Ascending aorta (tissue), 2 donors: ENCODE data around the gene DAPK3. TPM values are rescaled to one million over a fixed set of nuclear protein-coding genes. Genes with fewer than 3 reads are reported as not detected.

Source experiments
- DNase-seq, 2 donors: peaks; one replicate each; pipeline ENCODE4 v3.0.0-alpha.2; 2019; ENCODE audit warnings: low spot score in 2 of 2
- H3K27ac ChIP-seq, 2 donors: fragments of 200-600 bp; sonication (generic); one replicate each; pipeline ENCODE4 v1.5.1; 2016 to 2017; ENCODE audit warnings: mild to moderate bottlenecking in 1 of 2
- H3K27me3 ChIP-seq: fragments of 200-600 bp; sonication (generic); one replicate; pipeline ENCODE4 v1.5.1; 2017
- H3K36me3 ChIP-seq, 2 donors: fragments of 200-600 bp; sonication (generic); one replicate each; pipeline ENCODE4 v1.5.1; 2016
- H3K4me1 ChIP-seq, 2 donors: fragments of 200-600 bp; sonication (generic); one replicate each; pipeline ENCODE4 v1.5.1; 2016 to 2017; ENCODE audit warnings: mild to moderate bottlenecking in 1 of 2
- H3K4me3 ChIP-seq, 2 donors: fragments of 200-600 bp; sonication (generic); one replicate each; pipeline ENCODE4 v1.5.1; 2016 to 2017; ENCODE audit warnings: mild to moderate bottlenecking in 1 of 2
- H3K9me3 ChIP-seq, 2 donors: fragments of 200-600 bp; sonication (generic); one replicate each; pipeline ENCODE4 v1.5.1; 2016
- intact Hi-C: fragments of 100-400 bp; cut with DNase I; formaldehyde crosslinking; loops from one replicate; pipeline ENCODE4 v1.15.1; 2023
- total RNA-seq: library from RNA; depleted of rRNA; stranded (reverse); fragments of >200 nt; gene quantifications from one replicate; pipeline ENCODE4 v1.1.0, GENCODE V29; 2016
- TF ChIP-seq, protein P1 (sequence below), 3 experiments: fragments of 200-600 bp in 2 of 3; fragments of 450-650 bp in 1 of 3; sonication (generic) in 2 of 3; IDR thresholded peaks; one replicate each; pipeline ENCODE4 v1.5.1; 2016 to 2019; ENCODE audit warnings: antibody characterized with exemption in 3 of 3, mild to moderate bottlenecking in 1 of 3, moderate library complexity in 1 of 3

DAPK3 gene
- total RNA-seq, 1 donor from 2014 or later = 135 TPM

DNA sequence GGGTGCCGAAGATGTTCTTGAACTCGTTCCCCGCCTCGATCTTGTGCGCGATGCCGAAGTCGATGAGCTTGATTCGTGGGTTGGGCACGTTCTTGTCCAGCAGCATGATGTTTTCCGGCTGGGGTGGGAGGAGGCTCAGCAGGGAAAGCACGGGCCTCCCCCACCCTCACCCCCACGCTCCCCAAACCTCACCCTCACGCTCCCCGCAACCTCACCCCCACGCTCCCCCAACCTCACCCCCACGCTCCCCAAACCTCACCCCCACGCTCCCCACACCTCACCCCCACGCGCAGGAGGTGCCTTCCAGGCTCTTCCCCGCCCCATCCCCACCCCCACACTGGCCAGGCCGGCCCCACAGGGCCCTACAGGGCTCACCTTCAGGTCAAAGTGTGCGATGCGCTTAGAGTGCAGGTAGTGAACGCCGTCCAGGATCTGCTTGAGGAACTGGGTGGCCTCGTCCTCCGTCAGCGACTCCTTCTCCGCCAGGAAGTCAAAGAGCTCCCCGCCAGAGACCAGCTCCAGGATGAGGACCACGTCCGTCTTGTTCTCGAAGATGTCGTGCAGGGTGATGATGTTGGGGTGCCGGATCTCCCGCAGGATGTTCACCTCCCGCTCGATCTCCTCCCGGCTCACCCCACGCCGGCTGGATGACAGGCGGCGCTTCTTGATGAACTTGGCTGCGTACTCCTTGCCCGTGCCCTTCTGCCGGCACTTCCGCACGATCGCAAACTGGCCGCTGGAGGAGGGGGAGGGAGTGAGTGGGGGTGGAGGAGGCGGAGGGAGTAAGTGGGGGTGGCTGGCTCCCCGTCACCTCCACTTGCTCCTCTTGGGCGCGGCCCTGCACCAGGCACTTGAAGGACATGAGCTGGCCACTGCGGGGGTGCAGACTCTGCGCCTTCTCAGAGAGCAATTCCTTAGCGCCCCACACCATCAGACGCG is 6.4 kb downstream of the DAPK3 start:
- Histone ChIP-seq H3K4me1 (peaks cover 24 to 39% of the 10 kb centered on the region in 2 donors), H3K4me3 (no peak overlapping the region), H3K36me3 (peaks cover 84 to 88% of the 10 kb centered on the region in 2 donors), H3K27ac (no peak overlapping the region), H3K27me3 (no peaks in the 10 kb centered on the region), H3K9me3 (no peaks in the 10 kb centered on the region)
- intact Hi-C loops = loop anchor here (5.0 kb wide), 2 partner anchors 103 to 292 kb away; partner anchors contain the start of gene ZBTB7A
- DNase-seq = no peak
- TF ChIP-seq, protein P1, sequence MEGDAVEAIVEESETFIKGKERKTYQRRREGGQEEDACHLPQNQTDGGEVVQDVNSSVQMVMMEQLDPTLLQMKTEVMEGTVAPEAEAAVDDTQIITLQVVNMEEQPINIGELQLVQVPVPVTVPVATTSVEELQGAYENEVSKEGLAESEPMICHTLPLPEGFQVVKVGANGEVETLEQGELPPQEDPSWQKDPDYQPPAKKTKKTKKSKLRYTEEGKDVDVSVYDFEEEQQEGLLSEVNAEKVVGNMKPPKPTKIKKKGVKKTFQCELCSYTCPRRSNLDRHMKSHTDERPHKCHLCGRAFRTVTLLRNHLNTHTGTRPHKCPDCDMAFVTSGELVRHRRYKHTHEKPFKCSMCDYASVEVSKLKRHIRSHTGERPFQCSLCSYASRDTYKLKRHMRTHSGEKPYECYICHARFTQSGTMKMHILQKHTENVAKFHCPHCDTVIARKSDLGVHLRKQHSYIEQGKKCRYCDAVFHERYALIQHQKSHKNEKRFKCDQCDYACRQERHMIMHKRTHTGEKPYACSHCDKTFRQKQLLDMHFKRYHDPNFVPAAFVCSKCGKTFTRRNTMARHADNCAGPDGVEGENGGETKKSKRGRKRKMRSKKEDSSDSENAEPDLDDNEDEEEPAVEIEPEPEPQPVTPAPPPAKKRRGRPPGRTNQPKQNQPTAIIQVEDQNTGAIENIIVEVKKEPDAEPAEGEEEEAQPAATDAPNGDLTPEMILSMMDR (IDR thresholded peaks at IDR 0.05) = no peak

DNA sequence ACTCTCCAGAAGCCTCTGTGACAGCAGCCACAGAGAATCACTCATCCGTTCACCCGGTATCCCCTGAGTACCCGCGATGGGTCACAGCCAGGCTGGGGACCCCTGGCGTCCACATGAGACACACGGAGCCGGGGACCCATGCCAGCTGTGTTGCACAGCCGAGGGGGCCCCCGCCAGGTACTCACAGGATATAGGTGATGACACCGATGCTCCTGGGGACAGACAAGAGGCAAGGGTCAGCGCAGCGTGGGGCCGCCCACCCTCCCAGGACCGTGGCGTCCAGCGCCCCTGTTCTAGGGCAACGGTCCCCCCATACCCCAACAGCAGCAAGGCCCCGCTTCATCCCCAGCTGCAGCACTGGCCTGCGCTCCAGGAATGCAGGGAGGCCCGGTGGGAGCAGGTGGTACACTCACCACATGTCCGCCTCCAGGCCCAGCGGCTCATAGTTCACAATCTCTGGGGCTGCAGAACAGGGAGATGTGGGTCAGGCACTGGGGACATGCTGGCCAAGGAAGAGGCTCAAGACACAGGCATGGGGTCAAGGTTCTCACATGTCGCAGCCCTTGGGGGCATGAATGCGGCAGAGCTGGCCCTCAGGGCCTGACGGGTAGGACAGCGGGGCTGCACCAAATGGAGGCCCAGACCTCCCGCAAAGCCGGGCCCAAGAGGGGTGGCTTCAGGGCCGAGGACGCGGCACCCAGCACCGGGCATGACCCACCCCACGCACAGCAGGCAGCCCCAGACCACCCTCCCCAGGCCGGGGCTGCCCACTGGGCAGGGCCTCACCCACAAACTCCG is 7.2 kb downstream of the DAPK3 start:
- intact Hi-C loops = no loop called here
- Histone ChIP-seq H3K4me1 (peaks cover 23 to 34% of the 10 kb centered on the region in 2 donors), H3K27me3 (no peaks in the 10 kb centered on the region), H3K9me3 (no peaks in the 10 kb centered on the region), H3K4me3 (no peak overlapping the region), H3K27ac (no peak overlapping the region), H3K36me3 (peaks cover 93 to 96% of the 10 kb centered on the region in 2 donors)
- TF ChIP-seq, protein P1 (IDR thresholded peaks at IDR 0.05) = no peak
- DNase-seq = no peak

DNA sequence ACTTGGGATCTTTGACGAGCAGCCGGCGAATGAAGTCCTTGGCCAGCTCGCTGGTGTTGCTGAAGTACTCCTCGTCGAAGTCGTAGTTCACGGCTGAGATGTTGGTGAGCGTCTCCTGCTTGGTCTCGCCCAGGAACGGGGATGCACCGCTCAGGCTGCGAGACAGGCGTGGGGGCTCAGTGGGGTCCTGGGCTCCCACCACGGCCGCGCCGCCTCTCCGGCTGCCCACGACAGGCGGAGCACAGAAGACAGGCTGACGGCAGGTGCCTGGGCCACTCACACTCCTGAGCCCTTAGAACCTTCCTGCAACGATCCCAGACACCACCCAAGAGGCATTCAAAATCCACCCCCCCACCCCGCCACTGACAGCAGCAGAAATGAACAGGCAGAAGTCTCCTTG is 9.9 kb downstream of the DAPK3 start:
- TF ChIP-seq, protein P1 (IDR thresholded peaks at IDR 0.05) = no peak
- Histone ChIP-seq H3K4me3 (no peak overlapping the region), H3K36me3 (peaks cover 90 to 96% of the 10 kb centered on the region in 2 donors), H3K27ac (no peak overlapping the region), H3K27me3 (no peaks in the 10 kb centered on the region), H3K4me1 (peaks cover 1 to 13% of the 10 kb centered on the region in 2 donors), H3K9me3 (no peaks in the 10 kb centered on the region)
- intact Hi-C loops = no loop called here
- no peak for DNase-seq

DNA sequence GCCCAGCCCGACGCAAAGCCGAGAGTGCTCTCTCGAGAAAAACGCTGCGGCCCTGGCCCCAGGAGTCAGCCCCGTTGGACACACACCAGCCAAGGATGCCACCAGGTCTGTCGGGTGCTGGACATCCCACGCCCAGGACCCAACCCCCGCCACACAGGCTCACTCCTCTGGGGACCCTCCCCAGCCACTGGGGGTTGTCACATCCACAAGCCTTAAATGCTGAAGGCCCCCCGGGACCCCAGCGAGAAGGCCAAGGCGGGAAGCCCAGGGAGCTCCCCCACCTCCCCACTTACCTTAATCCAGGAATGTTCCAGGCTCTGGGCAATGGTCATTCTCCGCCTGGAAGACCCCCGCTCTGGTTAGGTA is 11.2 kb downstream of the DAPK3 start:
- TF ChIP-seq, protein P1 (IDR thresholded peaks at IDR 0.05) = no peak
- intact Hi-C loops = no loop called here

DNA sequence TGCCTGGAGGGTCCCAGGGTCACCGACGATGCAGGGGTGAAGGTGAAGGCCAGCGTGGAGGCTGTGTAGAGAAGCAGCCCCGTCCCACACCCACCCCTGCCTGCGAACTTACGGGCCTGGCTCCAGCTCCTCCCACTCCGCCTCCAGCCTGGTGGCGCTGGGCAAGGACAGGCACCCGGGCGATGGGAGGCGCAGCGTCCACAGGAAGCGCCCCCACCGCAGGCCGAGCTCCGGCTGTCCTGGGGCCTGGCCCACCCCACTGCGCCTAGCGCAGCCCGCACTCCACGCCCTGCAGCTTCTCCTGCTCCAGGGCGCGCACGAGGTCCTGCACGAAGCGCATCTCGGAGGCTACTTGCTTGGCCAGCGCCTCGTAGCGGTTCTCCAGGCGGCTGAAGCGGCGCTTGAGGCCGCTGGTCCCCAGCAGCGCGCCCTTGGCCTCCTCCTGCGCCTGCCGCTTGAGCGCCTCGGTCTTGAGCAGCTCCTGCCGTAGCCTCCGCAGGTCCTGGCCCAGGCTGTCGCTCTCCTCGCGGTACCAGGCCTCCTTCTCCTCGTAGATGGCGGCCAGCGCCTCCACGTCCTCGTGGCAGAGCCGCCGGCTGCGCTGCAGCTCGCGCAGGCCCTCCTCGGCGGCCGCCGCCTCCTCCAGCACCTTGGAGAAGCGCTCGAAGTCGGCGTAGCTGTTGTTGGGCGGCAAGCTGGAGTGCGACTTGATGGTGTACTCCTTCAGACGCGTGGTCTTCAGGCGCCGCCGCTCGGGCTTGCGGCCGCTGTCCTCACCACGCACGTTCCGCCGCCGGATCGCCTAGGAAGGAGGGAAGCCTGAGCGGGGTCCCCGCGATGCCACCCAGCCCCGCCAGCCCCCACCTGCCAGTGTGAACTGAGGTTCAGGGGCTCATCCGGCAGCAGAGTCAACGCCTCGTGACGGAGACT is 11.8 kb downstream of the DAPK3 start:
- H3K4me3 ChIP-seq = no peak overlapping the region
- H3K27ac ChIP-seq = peak overlapping the region in 1 of 2 donors; percentile 53
- no peaks in the 10 kb centered on the region for H3K9me3 ChIP-seq
- no peak for DNase-seq
- H3K36me3 ChIP-seq = peaks cover 81 to 83% of the 10 kb centered on the region in 2 donors
- TF ChIP-seq, protein P1 (IDR thresholded peaks at IDR 0.05) = no peak
- peaks cover 0 to 3% of the 10 kb centered on the region in 2 donors for H3K4me1 ChIP-seq
- no peaks in the 10 kb centered on the region for H3K27me3 ChIP-seq
- intact Hi-C loops = no loop called here

More for the DNA sequence above, 11.2 kb downstream of the DAPK3 start:
- Histone ChIP-seq H3K27me3 (no peaks in the 10 kb centered on the region), H3K4me1 (peaks cover 0 to 3% of the 10 kb centered on the region in 2 donors), H3K36me3 (peaks cover 88 to 90% of the 10 kb centered on the region in 2 donors), H3K9me3 (no peaks in the 10 kb centered on the region), H3K27ac (no peak overlapping the region), H3K4me3 (no peak overlapping the region)
- no peak for DNase-seq
